ENCODE results near the gene GADD45B.
A peak's percentile ranks its signal among the peaks of the same experiment; 100 is the strongest.

DNA sequence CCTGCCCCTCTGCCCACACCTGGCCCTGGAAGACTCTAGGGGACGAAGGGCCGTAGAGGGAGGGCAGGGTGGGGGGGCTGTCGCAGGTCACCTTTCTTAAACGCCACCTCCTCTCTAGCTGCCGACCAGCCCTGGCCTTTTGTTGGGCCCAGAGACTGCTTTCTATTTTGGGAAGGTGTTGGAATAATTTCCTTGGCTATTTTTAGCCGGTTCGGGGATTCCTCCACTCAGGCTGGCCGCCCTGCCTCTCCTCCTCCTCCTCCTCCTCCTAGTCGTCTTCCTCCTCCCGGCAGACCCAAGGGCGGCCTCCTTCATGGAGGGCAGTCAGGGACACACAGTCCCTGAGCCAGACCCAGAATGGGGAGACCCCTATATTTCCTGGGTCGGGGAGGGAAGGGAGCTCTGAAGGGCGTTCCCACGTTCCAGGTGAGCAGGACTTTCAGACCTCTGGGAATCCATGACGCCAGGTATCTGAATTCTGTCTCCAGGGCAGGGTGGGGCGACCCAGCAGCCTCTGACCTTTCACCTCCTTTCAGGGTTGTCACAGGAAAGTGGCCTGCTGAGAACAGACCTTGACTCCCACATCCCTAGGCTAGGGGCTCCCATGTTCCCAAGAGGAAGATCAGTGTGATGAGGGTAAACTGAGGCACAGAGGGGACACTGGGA lies 19.9 kb downstream of the GADD45B start:
- TF ChIP-seq, protein P1, sequence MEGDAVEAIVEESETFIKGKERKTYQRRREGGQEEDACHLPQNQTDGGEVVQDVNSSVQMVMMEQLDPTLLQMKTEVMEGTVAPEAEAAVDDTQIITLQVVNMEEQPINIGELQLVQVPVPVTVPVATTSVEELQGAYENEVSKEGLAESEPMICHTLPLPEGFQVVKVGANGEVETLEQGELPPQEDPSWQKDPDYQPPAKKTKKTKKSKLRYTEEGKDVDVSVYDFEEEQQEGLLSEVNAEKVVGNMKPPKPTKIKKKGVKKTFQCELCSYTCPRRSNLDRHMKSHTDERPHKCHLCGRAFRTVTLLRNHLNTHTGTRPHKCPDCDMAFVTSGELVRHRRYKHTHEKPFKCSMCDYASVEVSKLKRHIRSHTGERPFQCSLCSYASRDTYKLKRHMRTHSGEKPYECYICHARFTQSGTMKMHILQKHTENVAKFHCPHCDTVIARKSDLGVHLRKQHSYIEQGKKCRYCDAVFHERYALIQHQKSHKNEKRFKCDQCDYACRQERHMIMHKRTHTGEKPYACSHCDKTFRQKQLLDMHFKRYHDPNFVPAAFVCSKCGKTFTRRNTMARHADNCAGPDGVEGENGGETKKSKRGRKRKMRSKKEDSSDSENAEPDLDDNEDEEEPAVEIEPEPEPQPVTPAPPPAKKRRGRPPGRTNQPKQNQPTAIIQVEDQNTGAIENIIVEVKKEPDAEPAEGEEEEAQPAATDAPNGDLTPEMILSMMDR (IDR thresholded peaks at IDR 0.05): no peak
- peak in 1 of 2 donors; percentile 24 for TF ChIP-seq POLR2AphosphoS5 (IDR thresholded peaks at IDR 0.05)
